ENCODE data around the gene RNF181.

RNF181 gene

GRCh38 chr2:85582492-85582891, 13.1 kb upstream of the RNF181 start:
- DNase-seq (ENCODE audit: low read depth in 1 of 2, low spot score in 1 of 2) = no peak
- Histone ChIP-seq H3K4me3 (replicated peaks; ENCODE audit: insufficient read depth, low read length) (no peak overlapping the region), H3K27me3 (ENCODE audit: insufficient read depth, poor library complexity, severe bottlenecking) (no peaks in the 10 kb centered on the region), H3K27ac (replicated peaks) (peak overlapping the region; percentile 19)
- no peak for TF ChIP-seq GABPA (IDR thresholded peaks at IDR 0.05; ENCODE audit: low read depth)
- 0 out of 2 replicates have a peak, but pooled peaks have one; percentile 4 for TF ChIP-seq POLR2AphosphoS5 (IDR thresholded peaks at IDR 0.05; ENCODE audit: low read depth)
- TF ChIP-seq, protein P1, sequence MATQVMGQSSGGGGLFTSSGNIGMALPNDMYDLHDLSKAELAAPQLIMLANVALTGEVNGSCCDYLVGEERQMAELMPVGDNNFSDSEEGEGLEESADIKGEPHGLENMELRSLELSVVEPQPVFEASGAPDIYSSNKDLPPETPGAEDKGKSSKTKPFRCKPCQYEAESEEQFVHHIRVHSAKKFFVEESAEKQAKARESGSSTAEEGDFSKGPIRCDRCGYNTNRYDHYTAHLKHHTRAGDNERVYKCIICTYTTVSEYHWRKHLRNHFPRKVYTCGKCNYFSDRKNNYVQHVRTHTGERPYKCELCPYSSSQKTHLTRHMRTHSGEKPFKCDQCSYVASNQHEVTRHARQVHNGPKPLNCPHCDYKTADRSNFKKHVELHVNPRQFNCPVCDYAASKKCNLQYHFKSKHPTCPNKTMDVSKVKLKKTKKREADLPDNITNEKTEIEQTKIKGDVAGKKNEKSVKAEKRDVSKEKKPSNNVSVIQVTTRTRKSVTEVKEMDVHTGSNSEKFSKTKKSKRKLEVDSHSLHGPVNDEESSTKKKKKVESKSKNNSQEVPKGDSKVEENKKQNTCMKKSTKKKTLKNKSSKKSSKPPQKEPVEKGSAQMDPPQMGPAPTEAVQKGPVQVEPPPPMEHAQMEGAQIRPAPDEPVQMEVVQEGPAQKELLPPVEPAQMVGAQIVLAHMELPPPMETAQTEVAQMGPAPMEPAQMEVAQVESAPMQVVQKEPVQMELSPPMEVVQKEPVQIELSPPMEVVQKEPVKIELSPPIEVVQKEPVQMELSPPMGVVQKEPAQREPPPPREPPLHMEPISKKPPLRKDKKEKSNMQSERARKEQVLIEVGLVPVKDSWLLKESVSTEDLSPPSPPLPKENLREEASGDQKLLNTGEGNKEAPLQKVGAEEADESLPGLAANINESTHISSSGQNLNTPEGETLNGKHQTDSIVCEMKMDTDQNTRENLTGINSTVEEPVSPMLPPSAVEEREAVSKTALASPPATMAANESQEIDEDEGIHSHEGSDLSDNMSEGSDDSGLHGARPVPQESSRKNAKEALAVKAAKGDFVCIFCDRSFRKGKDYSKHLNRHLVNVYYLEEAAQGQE (IDR thresholded peaks at IDR 0.05; ENCODE audit: insufficient replicate concordance, low read depth) = no peak

GRCh38 chr2:85583667-85584353, 11.7 kb upstream of the RNF181 start:
- no peak overlapping the region for H3K4me3 ChIP-seq (replicated peaks; ENCODE audit: insufficient read depth, low read length)

DNA sequence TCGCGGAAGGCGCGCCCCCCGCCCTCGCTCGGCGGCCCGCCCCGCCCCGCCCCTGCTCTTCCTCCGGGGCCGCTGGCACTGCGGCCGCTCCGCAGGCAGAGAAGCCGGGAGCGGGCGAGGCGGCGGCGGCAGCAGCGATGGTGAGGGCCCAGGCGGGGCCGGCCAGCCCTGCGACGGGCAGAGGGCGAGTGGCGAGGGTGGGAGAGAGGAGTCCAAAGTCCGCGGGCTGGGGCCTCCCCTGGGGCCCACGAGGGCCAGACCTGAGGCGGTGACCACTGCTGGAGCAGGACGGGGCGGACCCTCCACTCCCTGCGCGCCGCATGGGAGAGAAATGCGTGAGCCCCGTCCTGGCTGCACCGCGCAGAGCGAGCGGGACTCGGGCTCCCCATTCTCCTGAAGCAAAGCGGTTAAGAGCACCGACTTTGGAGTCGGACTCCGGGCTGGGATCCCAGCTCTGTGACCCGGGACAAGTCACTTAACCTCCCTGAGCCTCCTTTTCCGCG, 11.1 kb upstream of the RNF181 start, which contains the start of gene VAMP5:
Gene VAMP5 (plus strand): TSS at position 78 of the 503 bp plus-strand sequence. CDS start 60 bp downstream, at position 138.
- Histone ChIP-seq H3K27ac (replicated peaks) (peak within 1 kb of the TSS; percentile 63), H3K27me3 (ENCODE audit: insufficient read depth, poor library complexity, severe bottlenecking) (no peaks in the 10 kb centered on the region), H3K4me3 (replicated peaks; ENCODE audit: insufficient read depth, low read length) (no peak within 1 kb of the TSS)
- no peak for TF ChIP-seq GABPA (IDR thresholded peaks at IDR 0.05; ENCODE audit: low read depth)
- no peak for TF ChIP-seq POLR2AphosphoS5 (IDR thresholded peaks at IDR 0.05; ENCODE audit: low read depth)
- TF ChIP-seq, protein P1 (IDR thresholded peaks at IDR 0.05; ENCODE audit: insufficient replicate concordance, low read depth) = no peak
- no peak for DNase-seq (ENCODE audit: low read depth in 1 of 2, low spot score in 1 of 2)

More at GRCh38 chr2:85583667-85584353, 11.7 kb upstream of the RNF181 start:
- H3K27me3 ChIP-seq (ENCODE audit: insufficient read depth, poor library complexity, severe bottlenecking) = no peaks in the 10 kb centered on the region
- H3K27ac ChIP-seq (replicated peaks) = peak overlapping the region; percentile 17
- no peak for DNase-seq (ENCODE audit: low read depth in 1 of 2, low spot score in 1 of 2)
- TF ChIP-seq, protein P1 (IDR thresholded peaks at IDR 0.05; ENCODE audit: insufficient replicate concordance, low read depth) = no peak
- no peak for TF ChIP-seq CTCF (IDR thresholded peaks at IDR 0.05; ENCODE audit: insufficient read depth, low read length)
- 0 out of 2 replicates have a peak, but pooled peaks have one; percentile 2 for TF ChIP-seq POLR2AphosphoS5 (IDR thresholded peaks at IDR 0.05; ENCODE audit: low read depth)
- no peak for TF ChIP-seq GABPA (IDR thresholded peaks at IDR 0.05; ENCODE audit: low read depth)
- TF ChIP-seq SPI1 (IDR thresholded peaks at IDR 0.05; ENCODE audit: borderline replicate concordance, low read depth) = no peak
